HCT116 (cell line): Measurements from ENCODE around the gene AURKAIP1. TPM values are rescaled to one million over a fixed set of nuclear protein-coding genes. Genes with fewer than 3 reads are reported as not detected.

Experiments
- ATAC-seq: fragments of 200-7000 bp; cut with Tn5 transposase; 2 replicates; pipeline ENCODE4 v1.9.1; 2020; ENCODE audit warnings: mild to moderate bottlenecking, moderate library complexity
- BruUV-seq: library from RNA; stranded (reverse); fragments of 400-500 nt; replicated peaks from 2 replicates; lab custom pipeline; 2021; lab: Mats Ljungman, UMichigan
- CTCF ChIA-PET: fragments of 300-600 bp; sonication (Branson Sonifier 250); formaldehyde crosslinking; loops from one replicate; lab custom pipeline; 2021; ENCODE audit warnings: antibody characterized with exemption; lab: Charles Lee
- POLR2A ChIA-PET: fragments of 300-600, 350-600 bp; sonication (Branson Sonifier 250); formaldehyde crosslinking; loops from one replicate; lab custom pipeline; 2021; ENCODE audit warnings: antibody characterized with exemption; lab: Charles Lee
- RAD21 ChIA-PET, 2 experiments: fragments of 300-600 bp; sonication (Branson Sonifier 250); formaldehyde crosslinking; loops; one replicate each; lab custom pipeline; 2023; ENCODE audit warnings: low total read pairs in 2 of 2; ENCODE audit not compliant: uncharacterized antibody in 2 of 2, unreplicated experiment in 2 of 2, low non-redundant PET in 1 of 2; lab: Charles Lee
- DNase-seq: peaks from one replicate; pipeline ENCODE4 v3.0.0-alpha.2; 2010; ENCODE audit warnings: low read depth, low spot score
- H2AFZ ChIP-seq: fragments of 200-600 bp; shearing (Covaris generic), sonication (generic); 2 replicates; pipeline ENCODE4 v1.6.1; 2017; ENCODE audit warnings: low read depth, mixed run types, mixed read lengths, antibody characterized with exemption, low read length; ENCODE audit not compliant: poor library complexity, severe bottlenecking
- H3K27ac ChIP-seq: 2 replicates; pipeline ENCODE4 v1.5.1; 2012; ENCODE audit warnings: low read depth, low read length
- H3K27me3 ChIP-seq: fragments of 200-600 bp; sonication (generic); 2 replicates; pipeline ENCODE4 v1.6.1; 2016; ENCODE audit warnings: mixed run types, low read length, mixed read lengths; ENCODE audit not compliant: insufficient read depth
- H3K36me3 ChIP-seq, 2 experiments: fragments of 200-500 bp in 1 of 2; fragments of 200-600 bp in 1 of 2; sonication (Bioruptor generic) in 1 of 2; sonication (generic) in 1 of 2; 2 replicates each; pipeline versions ENCODE4 v1.5.1 to v1.6.1; 2014 to 2016; ENCODE audit warnings: low read length in 2 of 2, inconsistent platforms in 1 of 2, mixed read lengths in 1 of 2, mixed run types in 1 of 2; ENCODE audit not compliant: insufficient read depth in 2 of 2, control insufficient read depth in 1 of 2
- H3K4me1 ChIP-seq, 2 experiments: fragments of 200-600 bp in 1 of 2; sonication (generic) in 1 of 2; 2 replicates each; pipeline versions ENCODE4 v1.5.1 to v1.6.1; 2012 to 2017; ENCODE audit warnings: low read length in 2 of 2, inconsistent platforms in 1 of 2, mild to moderate bottlenecking in 1 of 2, mixed read lengths in 1 of 2, mixed run types in 1 of 2, moderate library complexity in 1 of 2; ENCODE audit not compliant: insufficient read depth in 2 of 2, control insufficient read depth in 1 of 2
- H3K4me2 ChIP-seq: fragments of 200-600 bp; sonication (generic); 2 replicates; pipeline ENCODE4 v1.6.1; 2017; ENCODE audit warnings: mixed run types, low read length, mixed read lengths
- H3K4me3 ChIP-seq, 2 experiments: fragments of 200-600 bp in 1 of 2; sonication (generic) in 1 of 2; replicated peaks in 1 of 2; 2 replicates each; pipeline ENCODE4 v1.5.1; 2011 to 2016; ENCODE audit warnings: low read length in 2 of 2, control low read depth in 1 of 2, low read depth in 1 of 2, mild to moderate bottlenecking in 1 of 2, mixed read lengths in 1 of 2, mixed run types in 1 of 2
- H3K79me2 ChIP-seq: fragments of 200-600 bp; sonication (generic); 2 replicates; pipeline ENCODE4 v1.6.1; 2017; ENCODE audit warnings: mild to moderate bottlenecking, mixed run types, low read length, moderate library complexity, mixed read lengths; ENCODE audit not compliant: insufficient read depth
- H3K9ac ChIP-seq: fragments of 200-600 bp; sonication (generic); 2 replicates; pipeline ENCODE4 v1.6.1; 2016; ENCODE audit warnings: low read length, mixed read lengths
- H3K9me2 ChIP-seq: fragments of 200-600 bp; sonication (generic), shearing (Covaris generic); 2 replicates; pipeline ENCODE4 v1.6.1; 2017; ENCODE audit warnings: mixed run types, mild to moderate bottlenecking, moderate library complexity; ENCODE audit not compliant: insufficient read depth
- H3K9me3 ChIP-seq, 2 experiments: fragments of 200-500 bp in 1 of 2; fragments of 200-600 bp in 1 of 2; sonication (Bioruptor generic) in 1 of 2; sonication (generic) in 1 of 2; 2 replicates each; pipeline ENCODE4 v1.6.1; 2014 to 2017; ENCODE audit warnings: low read length in 2 of 2, mixed read lengths in 2 of 2, inconsistent platforms in 1 of 2, low read depth in 1 of 2, mild to moderate bottlenecking in 1 of 2, mixed run types in 1 of 2, moderate library complexity in 1 of 2; ENCODE audit not compliant: control insufficient read depth in 1 of 2, insufficient read depth in 1 of 2
- H4K20me1 ChIP-seq: fragments of 200-600 bp; sonication (generic), shearing (Covaris generic); 2 replicates; pipeline ENCODE4 v1.6.1; 2017; ENCODE audit warnings: mixed run types, mild to moderate bottlenecking, moderate library complexity; ENCODE audit not compliant: insufficient read depth
- CTCF ChIP-seq, 3 experiments: fragments of 200-600 bp in 1 of 3; sonication (generic) in 1 of 3; IDR thresholded peaks in 2 of 3; conservative IDR thresholded peaks in 1 of 3; 2 replicates each; pipeline ENCODE4 v1.5.1; 2012 to 2017; ENCODE audit warnings: low read depth in 2 of 3, low read length in 2 of 3, antibody characterized with exemption in 1 of 3, borderline replicate concordance in 1 of 3, control low read depth in 1 of 3, mild to moderate bottlenecking in 1 of 3, mixed read lengths in 1 of 3, mixed run types in 1 of 3, moderate library complexity in 1 of 3; ENCODE audit not compliant: insufficient read depth in 1 of 3
- EGR1 ChIP-seq: IDR thresholded peaks from 2 replicates; pipeline ENCODE4 v1.6.1; 2012; ENCODE audit warnings: low read depth
- EZH2 ChIP-seq: fragments of 200-600 bp; sonication (generic); IDR thresholded peaks from 2 replicates; pipeline ENCODE4 v1.6.1; 2017; ENCODE audit warnings: antibody characterized with exemption, mixed run types
- FOSL1 ChIP-seq: IDR thresholded peaks from 2 replicates; pipeline ENCODE4 v1.6.1; 2012; ENCODE audit warnings: low read depth
- MAX ChIP-seq: IDR thresholded peaks from 2 replicates; pipeline ENCODE4 v1.6.1; 2012
- POLR2A ChIP-seq: IDR thresholded peaks from 2 replicates; pipeline ENCODE4 v1.7.0; 2011; ENCODE audit warnings: borderline replicate concordance; ENCODE audit not compliant: insufficient read depth, insufficient read length; ENCODE audit errors: extremely low read depth
- POLR2AphosphoS5 ChIP-seq: IDR thresholded peaks from 2 replicates; pipeline ENCODE4 v1.6.1; 2011; ENCODE audit warnings: mild to moderate bottlenecking, low read depth, low read length, moderate library complexity
- SP1 ChIP-seq: IDR thresholded peaks from 2 replicates; pipeline ENCODE4 v1.6.1; 2012; ENCODE audit warnings: low read depth
- YY1 ChIP-seq: IDR thresholded peaks from 2 replicates; pipeline ENCODE4 v1.6.1; 2011; ENCODE audit warnings: low read length, low read depth, moderate library complexity, mild to moderate bottlenecking; ENCODE audit not compliant: insufficient replicate concordance; ENCODE audit errors: extremely low read depth
- ZBTB33 ChIP-seq: IDR thresholded peaks from 2 replicates; pipeline ENCODE4 v1.6.1; 2011; ENCODE audit warnings: mild to moderate bottlenecking, low read length, moderate library complexity; ENCODE audit not compliant: insufficient replicate concordance; ENCODE audit errors: extremely low read depth
- ZFX ChIP-seq: fragments of 450-650 bp; IDR thresholded peaks from 2 replicates; pipeline ENCODE4 v1.6.1; 2017
- intact Hi-C: fragments of 100-400 bp; cut with micrococcal nuclease; formaldehyde crosslinking; loops from 2 replicates; pipeline ENCODE4 v1.10.0; 2022
- total RNA-seq: library from RNA; stranded (reverse); gene quantifications from one replicate; pipeline ENCODE4 v1.2.1, GENCODE V29; 2021; ENCODE audit not compliant: unreplicated experiment

Gene AURKAIP1
- total RNA-seq, 1 experiment from 2014 or later: 200 TPM

- no peaks in the 10 kb centered on the region for H3K27me3 ChIP-seq
- ChIA-PET RAD21 (no interaction called here), CTCF (no interaction called here), POLR2A (no interaction called here)
- H3K4me1 ChIP-seq: peaks cover 14 to 33% of the 10 kb centered on the region in 2 experiments
- ATAC-seq (no peak), DNase-seq (no peak)
- BruUV-seq: TSS peak; percentile 75
- peaks cover 29% of the 10 kb centered on the region for H3K79me2 ChIP-seq
- H3K9me3 ChIP-seq: no peaks in the 10 kb centered on the region
- peak overlapping the region; percentile 73 to 93 for H3K4me3 ChIP-seq
- H3K36me3 ChIP-seq: peaks cover 0 to 11% of the 10 kb centered on the region in 2 experiments; a peak in 1 of 4 replicates
- H3K9ac ChIP-seq: peak overlapping the region; percentile 96
- peak overlapping the region; percentile 79 for H3K4me2 ChIP-seq
- intact Hi-C loops: loop anchor here (2.0 kb wide), 2 partner anchors 29 to 69 kb away; no protein-coding TSS in a partner anchor
- no peaks in the 10 kb centered on the region for H3K9me2 ChIP-seq
- no peak for TF ChIP-seq YY1
- no peak for TF ChIP-seq FOSL1
- TF ChIP-seq SP1: no peak
- no peak for TF ChIP-seq POLR2AphosphoS5
- no peak for TF ChIP-seq EZH2
- TF ChIP-seq ZBTB33: no peak
- no peak for TF ChIP-seq MAX
- no peak for TF ChIP-seq EGR1
- no peak for TF ChIP-seq CTCF (IDR thresholded peaks at IDR 0.05 in 2 of 3, conservative IDR thresholded peaks at IDR 0.05 in 1 of 3; ENCODE audit: borderline replicate concordance in 1 of 3, insufficient read depth in 1 of 3, low read depth in 2 of 3, low read length in 2 of 3)
- TF ChIP-seq POLR2A: no peak
- TF ChIP-seq ZFX: no peak
- no peak overlapping the region for H2AFZ ChIP-seq
- peak overlapping the region; percentile 99 for H3K27ac ChIP-seq
- no peaks in the 10 kb centered on the region for H4K20me1 ChIP-seq
Measured at GRCh38 chr1:1373815-1374588, 1.0 kb downstream of the AURKAIP1 start.
